Measurements from ENCODE around the gene KPNA4. TPM values are rescaled to one million over a fixed set of nuclear protein-coding genes. Genes with fewer than 3 reads are reported as not detected.

Gene KPNA4
- polyA plus RNA-seq, 3 donors, result 4.4 to 14.7 (median 4.5) TPM

GRCh38 chr3:160553827-160554226 lies 11.5 kb downstream of the KPNA4 start:
- Histone ChIP-seq H3K9ac (ENCODE audit: insufficient read depth, low read length, poor library complexity, severe bottlenecking) (no peak overlapping the region), H3K4me2 (replicated peaks; ENCODE audit: extremely low read depth, low read length, poor library complexity, severe bottlenecking) (no peak overlapping the region), H3K27me3 (ENCODE audit: control insufficient read depth in 2 of 2, insufficient read depth in 2 of 2, low read length in 2 of 2) (no peaks in the 10 kb centered on the region), H4K20me1 (ENCODE audit: insufficient read depth, low read length) (peaks cover 100% of the 10 kb centered on the region), H3K4me3 (replicated peaks in 1 of 3; ENCODE audit: low read depth in 2 of 3, low read length in 3 of 3) (no peak overlapping the region), H3K27ac (ENCODE audit: low read depth in 1 of 2, low read length in 2 of 2) (no peak overlapping the region), H3K36me3 (replicated peaks in 1 of 2; ENCODE audit: control insufficient read depth in 1 of 2, insufficient read depth in 2 of 2, low read length in 2 of 2) (peaks cover 3 to 10% of the 10 kb centered on the region in 2 donors), H3K4me1 (ENCODE audit: control insufficient read depth in 1 of 2, insufficient read depth in 2 of 2, low read length in 2 of 2) (no peaks in the 10 kb centered on the region), H3K9me3 (replicated peaks in 1 of 2; ENCODE audit: control insufficient read depth in 1 of 2, insufficient read depth in 1 of 2, low read length in 2 of 2) (peaks cover 5 to 16% of the 10 kb centered on the region in 2 donors), H3K79me2 (ENCODE audit: insufficient read depth, low read length) (peaks cover 100% of the 10 kb centered on the region), H2AFZ (ENCODE audit: insufficient read depth, low read depth, low read length, poor library complexity, severe bottlenecking) (no peak overlapping the region)
- Mint-ChIP-seq H3K4me1 (peaks cover 19% of the 10 kb centered on the region), H3K9me3 (peaks cover 0 to 16% (median 14%) of the 10 kb centered on the region in 7 donors), H3K36me3 (peaks cover 10 to 16% of the 10 kb centered on the region in 2 donors), H3K27me3 (ENCODE audit: low read depth in 3 of 3) (no peaks in the 10 kb centered on the region), H3K27ac (peak overlapping the region in 1 of 7 donors; percentile 47), H3K4me3 (no peak overlapping the region)
- WGBS (ENCODE audit: insufficient coverage), result no CpG with 5 or more reads among the region's 1 CpG
- no peak for TF ChIP-seq CTCF (IDR thresholded peaks at IDR 0.05)
- no peak for DNase-seq
- intact Hi-C loops (cut with micrococcal nuclease), result no loop called here

- Histone ChIP-seq H3K27me3 (ENCODE audit: control insufficient read depth in 2 of 2, insufficient read depth in 2 of 2, low read length in 2 of 2) (no peaks in the 10 kb centered on the region), H3K4me2 (replicated peaks; ENCODE audit: extremely low read depth, low read length, poor library complexity, severe bottlenecking) (no peak overlapping the region), H3K9ac (ENCODE audit: insufficient read depth, low read length, poor library complexity, severe bottlenecking) (no peak overlapping the region), H3K27ac (ENCODE audit: low read depth in 1 of 2, low read length in 2 of 2) (no peak overlapping the region), H4K20me1 (ENCODE audit: insufficient read depth, low read length) (peaks cover 100% of the 10 kb centered on the region), H3K4me3 (replicated peaks in 1 of 3; ENCODE audit: low read depth in 2 of 3, low read length in 3 of 3) (no peak overlapping the region), H3K36me3 (replicated peaks in 1 of 2; ENCODE audit: control insufficient read depth in 1 of 2, insufficient read depth in 2 of 2, low read length in 2 of 2) (peaks cover 0 to 10% of the 10 kb centered on the region in 2 donors), H3K79me2 (ENCODE audit: insufficient read depth, low read length) (peaks cover 100% of the 10 kb centered on the region), H3K4me1 (ENCODE audit: control insufficient read depth in 1 of 2, insufficient read depth in 2 of 2, low read length in 2 of 2) (no peaks in the 10 kb centered on the region), H3K9me3 (replicated peaks in 1 of 2; ENCODE audit: control insufficient read depth in 1 of 2, insufficient read depth in 1 of 2, low read length in 2 of 2) (peaks cover 5 to 16% of the 10 kb centered on the region in 2 donors), H2AFZ (ENCODE audit: insufficient read depth, low read depth, low read length, poor library complexity, severe bottlenecking) (no peak overlapping the region)
- no peak overlapping the region for H3K27ac Mint-ChIP-seq
- peaks cover 26% of the 10 kb centered on the region for H3K4me1 Mint-ChIP-seq
- no peak overlapping the region for H3K4me3 Mint-ChIP-seq
- intact Hi-C loops (cut with micrococcal nuclease), result no loop called here
- WGBS (ENCODE audit: insufficient coverage), result 60% methylated on average over 1 of the region's 4 CpGs
- H3K36me3 Mint-ChIP-seq, result peaks cover 15 to 18% of the 10 kb centered on the region in 2 donors
- peaks cover 0 to 16% (median 14%) of the 10 kb centered on the region in 7 donors for H3K9me3 Mint-ChIP-seq
- TF ChIP-seq CTCF (IDR thresholded peaks at IDR 0.05), result no peak
- H3K27me3 Mint-ChIP-seq (ENCODE audit: low read depth in 3 of 3), result no peaks in the 10 kb centered on the region
- DNase-seq, result no peak
Observed at GRCh38 chr3:160546727-160547126, 18.6 kb downstream of the KPNA4 start.

Measured in CD14-positive monocyte (primary cell).